Common myeloid progenitor, CD34-positive (primary cell): ENCODE results near the gene IFT172.

ENCODE experiments used
- CTCF ChIA-PET: fragments of 350-600 bp; sonication (Branson Sonifier 250); formaldehyde crosslinking; loops from one replicate; lab custom pipeline; 2021; ENCODE audit warnings: antibody characterized with exemption; lab: Charles Lee
- POLR2A ChIA-PET: fragments of 350-600 bp; sonication (Branson Sonifier 250); formaldehyde crosslinking; loops from one replicate; lab custom pipeline; 2021; ENCODE audit warnings: antibody characterized with exemption; lab: Charles Lee
- DNase-seq, 3 donors: peaks; one replicate each; pipeline versions ENCODE4 v3.0.0 to v3.0.0-alpha.2; 2013
- H3K27ac ChIP-seq, 2 experiments: 1 replicate in 1 of 2; 2 replicates in 1 of 2; pipeline ENCODE4 v1.7.0; 2013; ENCODE audit warnings: inconsistent platforms in 2 of 2, low read length in 2 of 2, mild to moderate bottlenecking in 2 of 2, low read depth in 1 of 2, moderate library complexity in 1 of 2; ENCODE audit not compliant: severe bottlenecking in 2 of 2, insufficient read depth in 1 of 2, poor library complexity in 1 of 2
- H3K27me3 ChIP-seq, 5 experiments: replicated peaks in 2 of 5; 1 replicate in 3 of 5; 2 replicates in 2 of 5; pipeline versions ENCODE4 v1.6.1 to v1.7.0; 2013; ENCODE audit warnings: low read length in 4 of 5, mild to moderate bottlenecking in 2 of 5, moderate library complexity in 2 of 5, inconsistent platforms in 1 of 5; ENCODE audit not compliant: insufficient read depth in 5 of 5, control insufficient read depth in 4 of 5
- H3K36me3 ChIP-seq, 4 experiments: 1 replicate in 2 of 4; 2 replicates in 2 of 4; pipeline versions ENCODE4 v1.6.1 to v1.7.0; 2013; ENCODE audit warnings: low read length in 3 of 4, control low read depth in 1 of 4, mild to moderate bottlenecking in 1 of 4; ENCODE audit not compliant: control insufficient read depth in 4 of 4, insufficient read depth in 4 of 4
- H3K4me1 ChIP-seq, 4 experiments: 1 replicate in 3 of 4; 2 replicates in 1 of 4; pipeline versions ENCODE4 v1.6.1 to v1.7.1; 2013; ENCODE audit warnings: low read length in 3 of 4, mild to moderate bottlenecking in 3 of 4, control low read depth in 1 of 4, inconsistent platforms in 1 of 4, moderate library complexity in 1 of 4; ENCODE audit not compliant: control insufficient read depth in 4 of 4, insufficient read depth in 4 of 4; ENCODE audit errors: control extremely low read depth in 1 of 4
- H3K4me3 ChIP-seq, 7 experiments: 1 replicate in 4 of 7; 2 replicates in 3 of 7; pipeline versions ENCODE4 v1.5.1 to v1.7.0; 2013; ENCODE audit warnings: mild to moderate bottlenecking in 7 of 7, low read length in 6 of 7, moderate library complexity in 6 of 7, inconsistent platforms in 2 of 7, low read depth in 2 of 7, control low read depth in 1 of 7; ENCODE audit not compliant: insufficient read depth in 4 of 7, control insufficient read depth in 1 of 7; ENCODE audit errors: extremely low read depth in 1 of 7
- H3K9me3 ChIP-seq, 5 experiments: 1 replicate in 4 of 5; 2 replicates in 1 of 5; pipeline versions ENCODE4 v1.6.1 to v1.7.1; 2013; ENCODE audit warnings: low read length in 4 of 5, mild to moderate bottlenecking in 2 of 5, inconsistent platforms in 1 of 5, low read depth in 1 of 5, moderate library complexity in 1 of 5; ENCODE audit not compliant: control insufficient read depth in 4 of 5, insufficient read depth in 2 of 5; ENCODE audit errors: control extremely low read depth in 1 of 5
- WGBS: methylation state at CpG from one replicate; pipeline ENCODE4 v1.1.5; 2013; ENCODE audit not compliant: insufficient coverage; 5-methylcytosine and 5-hydroxymethylcytosine counted together

IFT172 gene

GRCh38 chr2:27442920-27443282 lies 46.6 kb downstream of the IFT172 start:
- Histone ChIP-seq H3K27ac (no peak overlapping the region), H3K27me3 (no peaks in the 10 kb centered on the region), H3K4me3 (no peak overlapping the region), H3K9me3 (no peaks in the 10 kb centered on the region), H3K4me1 (peaks cover 0 to 9% (median 3%) of the 10 kb centered on the region in 4 experiments), H3K36me3 (peaks cover 16 to 72% (median 59%) of the 10 kb centered on the region in 4 experiments)
- CTCF ChIA-PET: no interaction called here
- DNase-seq: peak in 1 of 3 donors; percentile 8
- WGBS: 94% methylated on average over 6 of the region's 6 CpGs
- POLR2A ChIA-PET: no interaction called here

- Histone ChIP-seq H3K4me3 (peak within 1 kb of the TSS in 2 of 7 experiments; percentile 8 to 23), H3K27me3 (no peaks in the 10 kb centered on the region), H3K9me3 (no peaks in the 10 kb centered on the region), H3K4me1 (peaks cover 0 to 9% (median 3%) of the 10 kb centered on the region in 4 experiments), H3K27ac (no peak within 1 kb of the TSS), H3K36me3 (peaks cover 14 to 69% (median 56%) of the 10 kb centered on the region in 4 experiments)
- DNase-seq: peak in 2 of 3 donors; percentile 45 to 52
- ChIA-PET CTCF (interaction anchor here (0.7 to 1.5 kb wide), 2 partner anchors 11 to 20 kb away, joined by 3 to 5 read pairs; no protein-coding TSS in a partner anchor), POLR2A (no interaction called here)
- 70% methylated on average over 61 of the region's 80 CpGs for WGBS
Observed at GRCh38 chr2:27441958-27442919, 47.3 kb downstream of the IFT172 start, which contains the start of gene KRTCAP3. Gene KRTCAP3 (plus strand): TSS chr2:27442381. CDS start chr2:27442413, 32 bp downstream.

GRCh38 chr2:27441226-27441926 lies 48.2 kb downstream of the IFT172 start:
- ChIA-PET CTCF (interaction anchor here (0.7 to 1.5 kb wide), 2 partner anchors 11 to 21 kb away, joined by 3 to 5 read pairs; no protein-coding TSS in a partner anchor), POLR2A (no interaction called here)
- DNase-seq: peak in 1 of 3 donors; percentile 31
- H3K4me3 ChIP-seq: peak overlapping the region in 1 of 7 experiments; percentile 10
- peaks cover 15 to 78% (median 62%) of the 10 kb centered on the region in 4 experiments for H3K36me3 ChIP-seq
- no peak overlapping the region for H3K27ac ChIP-seq
- H3K27me3 ChIP-seq: no peaks in the 10 kb centered on the region
- peaks cover 0 to 9% (median 3%) of the 10 kb centered on the region in 4 experiments for H3K4me1 ChIP-seq
- H3K9me3 ChIP-seq: no peaks in the 10 kb centered on the region
- WGBS: 89% methylated on average over 4 of the region's 10 CpGs

- ChIA-PET CTCF (no interaction called here), POLR2A (no interaction called here)
- Histone ChIP-seq H3K9me3 (no peaks in the 10 kb centered on the region), H3K27me3 (no peaks in the 10 kb centered on the region), H3K36me3 (peaks cover 14 to 71% (median 64%) of the 10 kb centered on the region in 4 experiments), H3K27ac (no peak overlapping the region), H3K4me3 (no peak overlapping the region), H3K4me1 (peaks cover 0 to 5% (median under 1%) of the 10 kb centered on the region in 4 experiments)
- DNase-seq: no peak
- WGBS: 95% methylated on average over 6 of the region's 6 CpGs
Observed at GRCh38 chr2:27435628-27436027, 53.9 kb downstream of the IFT172 start.

- H3K9me3 ChIP-seq: no peaks in the 10 kb centered on the region
- peak in 2 of 3 donors; percentile 36 to 51 for DNase-seq
- H3K27me3 ChIP-seq: no peaks in the 10 kb centered on the region
- H3K4me1 ChIP-seq: peaks cover 12 to 28% (median 19%) of the 10 kb centered on the region in 4 experiments
- no peak overlapping the region for H3K27ac ChIP-seq
- peaks cover 4 to 35% (median 33%) of the 10 kb centered on the region in 4 experiments for H3K36me3 ChIP-seq
- POLR2A ChIA-PET: interaction anchor here (0.6 to 2.4 kb wide), 2 partner anchors 22 to 508 kb away, joined by 3 to 10 read pairs; partner anchors contain the start of gene PPM1G
- no peak overlapping the region for H3K4me3 ChIP-seq
- CTCF ChIA-PET: interaction anchor here (1.0 to 6.9 kb wide), 8 partner anchors 8 to 333 kb away, joined by 3 to 45 read pairs (median 4); partner anchors contain the start of gene PPM1G
Observed at GRCh38 chr2:27431395-27431794, 58.1 kb downstream of the IFT172 start.

GRCh38 chr2:27428978-27429541 lies 60.5 kb downstream of the IFT172 start:
- under 1% methylated on average over 48 of the region's 51 CpGs for WGBS
- ChIA-PET POLR2A (interaction anchor here (1.1 to 2.2 kb wide), 2 partner anchors 20 to 59 kb away, joined by 3 to 10 read pairs; partner anchors contain the start of genes EIF2B4 and PPM1G), CTCF (interaction anchor here (1.0 to 6.9 kb wide), 5 partner anchors 8 to 66 kb away, joined by 3 to 45 read pairs (median 4); partner anchors contain the start of gene PPM1G)
- DNase-seq: peak; percentile 80 to 91 (median 89)
- Histone ChIP-seq H3K4me1 (peaks cover 12 to 28% (median 19%) of the 10 kb centered on the region in 4 experiments), H3K9me3 (no peaks in the 10 kb centered on the region), H3K27me3 (no peaks in the 10 kb centered on the region), H3K36me3 (peaks cover 2 to 15% (median 11%) of the 10 kb centered on the region in 4 experiments), H3K27ac (peak overlapping the region; percentile 92 to 96), H3K4me3 (peak overlapping the region; percentile 61 to 96 (median 92))
